Peyer's patch (tissue), 4 donors: ENCODE results near the gene TMEM198.

Experiments
- CTCF ChIP-seq, 6 experiments: fragments of 450-650 bp in 4 of 6; fragments of 200-600 bp in 2 of 6; sonication (generic) in 1 of 6; IDR thresholded peaks; one replicate each; pipeline ENCODE4 v1.5.1; 2017 to 2019; ENCODE audit warnings: antibody characterized with exemption in 6 of 6, mild to moderate bottlenecking in 3 of 6, moderate library complexity in 1 of 6
- POLR2A ChIP-seq, 2 donors: fragments of 450-650 bp; IDR thresholded peaks; one replicate each; pipeline ENCODE4 v1.5.1; 2017; ENCODE audit warnings: antibody characterized with exemption in 2 of 2, mild to moderate bottlenecking in 2 of 2, moderate library complexity in 2 of 2

- TF ChIP-seq CTCF (IDR thresholded peaks at IDR 0.05) (no peak), POLR2A (IDR thresholded peaks at IDR 0.05) (no peak)
Observed at GRCh38 chr2:219539926-219540678, 3.7 kb upstream of the TMEM198 start.
